SH-SY5Y (cell line): ENCODE data around the gene ATP8A1.

Experiments
- GATA2 ChIP-seq: IDR thresholded peaks from 2 replicates; pipeline ENCODE4 v1.6.1; 2011; ENCODE audit warnings: mild to moderate bottlenecking, low read depth, low read length
- GATA3 ChIP-seq: IDR thresholded peaks from 2 replicates; pipeline ENCODE4 v1.6.1; 2011; ENCODE audit warnings: low read depth, mild to moderate bottlenecking, low read length, moderate library complexity

Gene ATP8A1

GRCh38 chr4:42436928-42437565 is 219.9 kb downstream of the ATP8A1 start:
- TF ChIP-seq GATA2 (no peak), GATA3 (no peak)

- no peak for TF ChIP-seq GATA2
- no peak for TF ChIP-seq GATA3
These were observed 228.9 kb downstream of the ATP8A1 start for GRCh38 chr4:42428036-42428435.

- no peak for TF ChIP-seq GATA3
- TF ChIP-seq GATA2 = no peak
These were observed 231.5 kb downstream of the ATP8A1 start for GRCh38 chr4:42425146-42426065.

- no peak for TF ChIP-seq GATA2
- no peak for TF ChIP-seq GATA3
These were observed 236.8 kb downstream of the ATP8A1 start for GRCh38 chr4:42420140-42420539.

- no peak for TF ChIP-seq GATA3
- TF ChIP-seq GATA2 = no peak
These were observed 239.4 kb downstream of the ATP8A1 start for GRCh38 chr4:42417550-42417949.

GRCh38 chr4:42416017-42416416 is 240.9 kb downstream of the ATP8A1 start:
- TF ChIP-seq GATA2 (no peak), GATA3 (no peak)

GRCh38 chr4:42415281-42415680 is 241.6 kb downstream of the ATP8A1 start:
- TF ChIP-seq GATA3 (no peak), GATA2 (no peak)

- TF ChIP-seq GATA2 (no peak), GATA3 (no peak)
These were observed 244.7 kb downstream of the ATP8A1 start for GRCh38 chr4:42412251-42412650.

- TF ChIP-seq GATA3 (no peak), GATA2 (no peak)
These were observed 245.1 kb downstream of the ATP8A1 start for GRCh38 chr4:42411803-42412202.

- TF ChIP-seq GATA2 = no peak
- TF ChIP-seq GATA3 = no peak
These were observed 246.5 kb downstream of the ATP8A1 start for GRCh38 chr4:42410446-42410845.

GRCh38 chr4:42404001-42404400 is 252.9 kb downstream of the ATP8A1 start:
- TF ChIP-seq GATA2 (no peak), GATA3 (no peak)

- TF ChIP-seq GATA2 = no peak
- no peak for TF ChIP-seq GATA3
These were observed 255.7 kb downstream of the ATP8A1 start for GRCh38 chr4:42401171-42401570.

- TF ChIP-seq GATA3 (no peak), GATA2 (no peak)
These were observed 257.5 kb downstream of the ATP8A1 start for GRCh38 chr4:42399393-42399792.

- TF ChIP-seq GATA2 = no peak
- TF ChIP-seq GATA3 = no peak
These were observed 258.0 kb downstream of the ATP8A1 start for GRCh38 chr4:42398871-42399331.

- TF ChIP-seq GATA3 = no peak
- TF ChIP-seq GATA2 = no peak
These were observed 258.6 kb downstream of the ATP8A1 start for GRCh38 chr4:42398171-42398870.
